Measurements from ENCODE around the gene XPR1.
"Not testable (repeated sequence)": the region's sequence is repeated elsewhere in the genome, so short reads cannot be mapped to it uniquely, and the experiment has no call there.

- not testable (repeated sequence) for TF ChIP-seq CTCF (IDR thresholded peaks at IDR 0.05; ENCODE audit: extremely low read depth in 1 of 2, insufficient read depth in 1 of 2, low read depth in 1 of 2, low read length in 2 of 2); FOS (IDR thresholded peaks at IDR 0.05; ENCODE audit: borderline replicate concordance, insufficient read depth, low read length); POLR2AphosphoS5 (IDR thresholded peaks at IDR 0.05; ENCODE audit: insufficient read depth, low read depth, low read length)
These were observed 79.4 kb downstream of the XPR1 start for GRCh38 chr1:180711260-180711659.

All from endothelial cell of umbilical vein (primary cell).